ENCODE data around the gene CELF2.

DNA sequence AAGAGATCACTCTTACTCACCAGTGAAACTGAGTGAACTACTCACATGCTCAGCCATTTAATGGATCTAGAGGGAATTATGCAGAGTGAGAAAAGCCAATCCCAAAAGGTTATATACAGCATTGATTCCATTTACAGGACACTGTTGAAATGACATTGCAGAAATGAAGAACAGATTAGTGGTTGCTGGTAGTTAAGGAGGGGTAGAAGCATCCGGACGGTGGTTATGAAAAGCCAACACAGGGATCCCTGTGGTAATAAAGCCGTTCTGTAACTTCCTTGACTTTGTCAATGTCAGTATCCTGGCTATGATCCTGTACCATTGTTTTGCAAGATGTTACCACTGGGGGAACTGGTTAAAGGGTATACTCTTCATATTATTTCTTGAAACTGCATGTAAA is 340.3 kb downstream of the CELF2 start:
- TF ChIP-seq, protein P1, sequence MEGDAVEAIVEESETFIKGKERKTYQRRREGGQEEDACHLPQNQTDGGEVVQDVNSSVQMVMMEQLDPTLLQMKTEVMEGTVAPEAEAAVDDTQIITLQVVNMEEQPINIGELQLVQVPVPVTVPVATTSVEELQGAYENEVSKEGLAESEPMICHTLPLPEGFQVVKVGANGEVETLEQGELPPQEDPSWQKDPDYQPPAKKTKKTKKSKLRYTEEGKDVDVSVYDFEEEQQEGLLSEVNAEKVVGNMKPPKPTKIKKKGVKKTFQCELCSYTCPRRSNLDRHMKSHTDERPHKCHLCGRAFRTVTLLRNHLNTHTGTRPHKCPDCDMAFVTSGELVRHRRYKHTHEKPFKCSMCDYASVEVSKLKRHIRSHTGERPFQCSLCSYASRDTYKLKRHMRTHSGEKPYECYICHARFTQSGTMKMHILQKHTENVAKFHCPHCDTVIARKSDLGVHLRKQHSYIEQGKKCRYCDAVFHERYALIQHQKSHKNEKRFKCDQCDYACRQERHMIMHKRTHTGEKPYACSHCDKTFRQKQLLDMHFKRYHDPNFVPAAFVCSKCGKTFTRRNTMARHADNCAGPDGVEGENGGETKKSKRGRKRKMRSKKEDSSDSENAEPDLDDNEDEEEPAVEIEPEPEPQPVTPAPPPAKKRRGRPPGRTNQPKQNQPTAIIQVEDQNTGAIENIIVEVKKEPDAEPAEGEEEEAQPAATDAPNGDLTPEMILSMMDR (conservative IDR thresholded peaks at IDR 0.05) = no peak
- no peak for TF ChIP-seq ZFX (IDR thresholded peaks at IDR 0.05)
